Measurements from ENCODE around the gene EFHC1.

DNA sequence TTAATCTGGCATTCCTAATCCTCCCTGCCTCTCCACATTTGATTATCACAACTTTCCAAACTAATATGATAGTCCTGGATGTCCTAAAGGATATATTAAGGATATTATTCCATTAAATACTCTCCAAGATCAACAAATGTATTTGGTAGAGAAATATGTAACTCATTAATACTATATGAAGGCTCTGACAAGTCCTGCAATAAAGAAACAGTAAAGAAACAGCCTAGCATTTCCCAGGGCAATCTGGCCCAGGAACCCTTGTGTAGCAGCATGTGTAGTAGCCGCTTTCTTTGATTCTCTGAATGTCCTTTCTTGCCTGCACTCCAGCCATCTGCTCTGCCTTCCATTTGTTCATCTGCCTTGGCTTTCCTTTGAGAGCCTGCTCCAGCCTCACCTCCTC is 133.0 kb downstream of the EFHC1 start:
- TF ChIP-seq, protein P1, sequence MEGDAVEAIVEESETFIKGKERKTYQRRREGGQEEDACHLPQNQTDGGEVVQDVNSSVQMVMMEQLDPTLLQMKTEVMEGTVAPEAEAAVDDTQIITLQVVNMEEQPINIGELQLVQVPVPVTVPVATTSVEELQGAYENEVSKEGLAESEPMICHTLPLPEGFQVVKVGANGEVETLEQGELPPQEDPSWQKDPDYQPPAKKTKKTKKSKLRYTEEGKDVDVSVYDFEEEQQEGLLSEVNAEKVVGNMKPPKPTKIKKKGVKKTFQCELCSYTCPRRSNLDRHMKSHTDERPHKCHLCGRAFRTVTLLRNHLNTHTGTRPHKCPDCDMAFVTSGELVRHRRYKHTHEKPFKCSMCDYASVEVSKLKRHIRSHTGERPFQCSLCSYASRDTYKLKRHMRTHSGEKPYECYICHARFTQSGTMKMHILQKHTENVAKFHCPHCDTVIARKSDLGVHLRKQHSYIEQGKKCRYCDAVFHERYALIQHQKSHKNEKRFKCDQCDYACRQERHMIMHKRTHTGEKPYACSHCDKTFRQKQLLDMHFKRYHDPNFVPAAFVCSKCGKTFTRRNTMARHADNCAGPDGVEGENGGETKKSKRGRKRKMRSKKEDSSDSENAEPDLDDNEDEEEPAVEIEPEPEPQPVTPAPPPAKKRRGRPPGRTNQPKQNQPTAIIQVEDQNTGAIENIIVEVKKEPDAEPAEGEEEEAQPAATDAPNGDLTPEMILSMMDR (IDR thresholded peaks at IDR 0.05; ENCODE audit: low read depth, low read length, poor library complexity, severe bottlenecking): no peak
- no peak for TF ChIP-seq EZH2phosphoT487 (IDR thresholded peaks at IDR 0.05; ENCODE audit: borderline replicate concordance, low read length)

Data from DOHH2 (cell line).